Measurements from ENCODE around the gene MBLAC2.

Gene MBLAC2

DNA sequence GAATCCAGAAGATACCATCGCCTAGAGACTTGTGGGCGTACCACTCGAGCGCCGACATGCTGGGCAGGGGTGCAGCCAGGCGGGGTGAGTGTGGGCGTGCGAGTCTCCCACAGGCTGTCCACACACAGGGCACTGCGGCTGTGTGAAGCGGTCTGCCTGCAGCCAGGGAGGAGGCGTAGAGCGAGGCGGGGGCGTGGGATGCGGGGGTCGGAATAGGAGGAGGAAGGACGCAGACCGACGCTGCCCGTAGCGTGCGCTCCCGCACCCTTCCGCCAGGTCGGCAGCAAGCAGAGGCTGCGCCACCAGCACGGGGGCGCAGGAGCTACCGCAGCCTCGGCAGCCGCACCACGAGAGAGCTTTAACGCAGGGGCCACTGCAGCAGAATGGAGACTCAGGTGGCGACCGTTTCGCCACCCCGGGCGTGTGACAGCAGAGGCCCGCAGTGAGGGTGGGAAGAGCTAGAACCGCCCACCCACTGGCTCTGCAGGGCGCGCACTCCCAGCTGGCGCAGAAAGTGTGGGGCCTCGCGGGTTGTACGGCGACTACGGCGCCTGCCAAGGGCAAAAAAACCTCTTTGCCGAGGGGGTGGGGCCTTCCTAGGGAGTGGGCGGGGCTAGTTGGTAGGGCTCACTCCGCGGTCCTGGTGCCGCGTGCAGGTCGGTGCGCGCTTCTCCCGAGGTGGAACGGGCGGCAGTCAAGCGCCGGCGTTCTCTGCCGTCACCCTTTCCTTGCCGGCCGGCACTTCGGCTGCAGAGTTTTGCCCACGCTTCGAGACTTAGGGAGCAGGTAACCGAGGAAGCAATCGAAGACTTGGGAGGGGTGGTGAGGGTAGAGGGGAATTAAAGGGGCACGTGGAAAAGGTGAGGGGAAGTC lies at the start of gene MBLAC2, which contains the start of gene POLR3G:
MBLAC2 (minus strand) TSS at position 537 of the 873 bp plus-strand sequence; CDS start at position 58, 479 bp downstream.
POLR3G (plus strand) TSS at position 630 of the 873 bp plus-strand sequence. CDS start 10,704 bp downstream, outside the sequence.
- DNase-seq: peak; percentile 92 to 94

DNA sequence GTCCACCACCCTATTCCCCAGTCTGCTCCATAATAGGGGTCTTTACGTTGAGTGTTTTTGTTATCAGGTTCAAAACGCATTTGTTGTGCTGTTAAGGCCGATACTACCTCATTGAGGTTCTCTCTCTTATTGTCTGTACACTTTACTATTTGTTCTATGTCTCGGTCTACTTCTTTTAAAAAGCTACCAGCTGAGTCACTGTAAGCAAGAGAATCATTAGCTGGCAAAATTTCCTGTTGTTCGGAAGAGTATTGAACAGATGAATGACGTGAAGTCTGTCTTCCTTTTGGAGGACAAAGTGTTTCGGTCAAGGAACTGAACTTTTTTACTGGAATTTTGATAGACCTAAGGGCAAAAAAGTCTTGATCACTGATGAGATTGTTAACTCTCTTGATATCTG lies 44.5 kb upstream of the MBLAC2 start:
- DNase-seq: no peak

DNA sequence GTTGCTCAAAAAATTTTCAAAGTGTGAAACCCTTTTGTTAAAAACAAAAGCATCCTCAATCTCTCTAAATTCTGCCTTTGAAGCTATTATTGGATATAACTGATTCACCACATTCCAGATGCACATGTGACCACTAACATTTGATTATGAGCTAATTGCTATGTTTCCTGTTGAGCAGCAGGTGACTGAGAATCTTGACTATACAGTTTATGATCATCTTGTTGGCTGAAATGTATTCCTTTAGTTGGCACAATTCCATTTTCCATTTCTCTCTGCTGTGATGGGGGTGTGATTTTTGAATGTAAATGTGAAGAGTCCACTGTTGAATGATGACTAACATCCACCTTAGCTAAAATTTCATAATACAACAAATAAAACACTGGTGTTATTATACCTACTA lies 44.1 kb upstream of the MBLAC2 start:
- DNase-seq: no peak

DNA sequence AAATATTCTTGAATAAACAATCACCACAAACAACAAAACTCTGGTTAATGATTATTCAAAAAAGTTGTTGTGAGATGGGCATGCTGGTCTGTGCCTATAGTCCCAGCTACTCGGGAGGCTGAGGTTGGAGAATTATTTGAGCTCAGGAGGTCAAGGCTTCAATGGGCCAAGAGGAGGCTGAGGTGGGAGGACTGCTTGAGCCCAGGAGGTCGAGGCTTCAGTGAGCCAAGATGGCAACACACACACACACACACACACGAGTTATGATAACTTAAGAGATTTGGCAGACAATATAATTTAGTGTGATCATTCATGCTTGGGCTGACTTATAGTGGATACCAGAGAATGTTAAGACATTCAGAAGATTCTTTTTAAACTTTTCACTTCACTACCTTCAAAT lies 39.9 kb upstream of the MBLAC2 start:
- no peak for DNase-seq

DNA sequence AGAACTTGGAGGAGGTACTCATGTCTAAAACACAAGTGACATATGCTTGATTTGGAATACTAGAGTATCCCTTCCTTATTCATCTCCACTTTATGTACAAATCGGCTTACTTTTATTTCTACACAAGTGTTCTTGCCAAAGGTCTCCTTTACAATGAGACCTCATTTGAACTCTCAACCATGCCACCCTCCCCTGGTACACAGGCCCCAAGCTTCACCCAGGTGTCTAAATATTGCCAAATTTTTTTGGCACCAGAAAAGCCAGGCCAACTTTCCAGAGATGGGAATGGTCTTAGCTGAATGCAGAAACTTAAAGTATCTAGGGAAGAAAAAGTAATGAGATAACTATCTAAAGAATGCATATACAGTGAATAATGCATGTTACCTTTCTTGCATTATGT lies 35.9 kb upstream of the MBLAC2 start:
- DNase-seq: no peak

DNA sequence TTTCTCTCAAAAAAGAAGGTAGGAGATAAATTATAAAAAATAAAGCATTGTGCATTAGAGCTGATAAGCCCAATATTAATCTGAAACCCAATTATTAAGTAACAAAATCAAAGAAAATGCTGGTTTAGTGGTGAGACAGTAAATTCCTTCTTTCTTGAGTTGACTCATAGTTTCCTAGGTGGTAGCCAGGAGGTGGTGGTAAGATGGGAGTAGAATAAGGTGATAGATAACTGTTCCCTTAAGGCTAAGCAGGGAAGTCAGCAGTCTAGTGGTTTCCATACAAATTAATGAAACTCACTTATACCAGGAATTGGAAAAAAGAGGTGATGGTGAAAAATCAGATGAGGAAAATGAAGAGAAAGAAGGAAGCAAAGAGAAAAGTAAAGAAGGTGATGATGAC lies 31.6 kb upstream of the MBLAC2 start:
- no peak for DNase-seq

DNA sequence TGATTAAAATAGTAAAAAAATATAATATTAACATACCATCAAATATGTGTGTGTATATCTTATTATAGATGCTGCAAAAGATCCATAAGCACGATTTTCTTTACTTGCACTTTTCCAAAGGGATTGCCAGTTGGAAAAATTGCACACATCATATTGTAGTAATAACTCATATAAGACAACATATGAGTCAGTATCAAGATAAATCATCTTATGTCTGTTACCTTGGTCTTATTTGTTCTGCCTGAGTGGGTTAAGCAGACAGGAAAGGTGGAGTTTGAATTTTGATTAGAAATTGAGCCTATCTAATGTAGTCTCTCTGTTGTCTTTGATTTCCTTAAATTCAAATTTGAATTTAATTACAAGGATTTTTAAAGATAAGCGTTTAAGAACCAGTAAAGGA lies 30.2 kb upstream of the MBLAC2 start:
- no peak for DNase-seq

DNA sequence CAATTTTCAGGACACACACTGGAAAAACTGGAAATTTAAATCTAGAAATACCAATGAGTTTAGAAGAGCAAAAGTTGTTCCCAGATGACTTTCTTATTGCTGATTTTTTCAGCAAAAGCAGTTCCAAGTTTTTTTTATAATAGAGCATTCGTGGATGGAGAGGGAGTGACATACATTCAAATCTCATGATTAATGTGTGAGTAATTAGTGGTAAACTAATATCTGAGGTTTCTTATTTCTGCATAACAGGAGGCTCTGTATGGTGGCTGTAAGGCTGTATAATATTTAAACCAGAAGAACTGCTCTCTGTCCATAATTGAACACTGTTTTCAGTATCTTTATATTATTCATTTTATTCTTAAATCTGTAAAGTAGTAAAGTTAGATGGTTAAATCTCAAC lies 29.0 kb upstream of the MBLAC2 start:
- no peak for DNase-seq

DNA sequence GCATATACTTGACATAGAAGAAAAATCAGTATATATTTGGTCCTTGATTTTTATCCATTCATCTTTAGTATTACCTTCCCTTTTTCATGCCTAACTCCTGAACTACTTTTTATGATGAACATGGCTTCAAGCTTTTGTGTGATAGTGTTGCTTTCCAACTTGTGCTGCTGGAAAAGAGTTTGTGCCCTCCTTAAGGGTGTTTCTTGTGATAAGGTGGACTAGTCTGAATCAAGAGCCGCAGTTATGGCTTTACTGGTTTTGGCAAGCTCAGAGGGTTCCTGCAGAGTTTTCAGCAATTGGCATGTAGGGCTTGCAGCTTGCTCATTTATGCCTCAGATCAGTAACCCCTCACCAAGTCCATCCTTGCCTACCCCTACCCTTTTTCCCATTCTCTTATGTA lies 20.6 kb upstream of the MBLAC2 start:
- no peak for DNase-seq

DNA sequence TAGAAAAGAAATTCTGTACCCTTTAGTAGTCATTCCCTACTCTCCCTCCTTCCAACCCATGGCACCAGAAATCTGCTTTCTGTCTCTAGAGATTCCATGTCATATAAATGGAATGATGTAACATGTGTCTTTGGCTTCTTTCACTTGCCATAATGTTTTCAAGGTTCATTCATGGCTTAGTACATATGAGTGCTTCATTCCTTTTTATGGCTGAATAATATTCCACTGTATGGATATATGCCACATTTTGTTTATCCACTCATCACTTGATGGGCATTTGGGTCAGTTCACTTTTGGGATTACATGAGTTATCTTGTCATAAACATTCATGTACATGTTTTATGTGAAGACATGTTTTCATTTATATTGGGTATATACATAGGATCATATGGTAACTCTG lies 19.5 kb upstream of the MBLAC2 start:
- no peak for DNase-seq

DNA sequence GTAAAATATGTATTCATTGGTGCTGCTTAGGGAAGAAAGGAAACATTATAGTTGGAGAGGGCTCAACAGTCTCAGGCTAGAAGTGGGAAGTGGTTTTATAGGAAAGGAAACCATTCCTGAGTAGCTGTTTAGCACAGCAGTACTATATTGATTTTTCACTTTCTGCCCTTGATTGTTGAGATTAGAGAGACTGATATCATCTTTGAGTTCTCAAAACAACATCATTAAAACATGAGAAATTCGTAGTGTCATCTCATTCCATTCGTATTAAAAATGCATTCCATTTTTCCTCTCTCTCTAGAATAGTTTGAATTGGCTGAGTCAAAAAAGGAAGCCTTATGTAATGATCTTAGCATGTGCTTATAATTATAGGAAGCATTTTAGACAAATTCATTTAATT lies 14.2 kb upstream of the MBLAC2 start:
- DNase-seq: no peak

DNA sequence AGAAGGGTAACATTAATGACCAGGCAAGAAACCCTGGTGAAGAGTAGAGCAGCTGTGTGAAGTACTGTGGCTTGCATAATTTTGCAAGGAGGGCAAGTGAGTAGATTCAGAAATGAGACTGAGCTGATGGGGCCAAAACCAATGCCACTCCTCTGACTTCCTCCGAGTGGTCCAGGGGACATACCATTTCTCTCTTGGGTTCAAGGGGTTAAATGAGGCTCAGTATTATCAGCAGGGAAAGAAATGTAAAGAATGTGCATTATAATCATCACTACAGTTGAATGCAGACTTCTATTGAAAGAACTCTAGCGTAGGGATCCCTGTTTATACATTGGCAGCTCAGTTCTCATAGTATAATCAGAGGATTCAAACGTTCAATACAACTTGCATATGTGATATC lies 10.0 kb upstream of the MBLAC2 start:
- DNase-seq: no peak

DNA sequence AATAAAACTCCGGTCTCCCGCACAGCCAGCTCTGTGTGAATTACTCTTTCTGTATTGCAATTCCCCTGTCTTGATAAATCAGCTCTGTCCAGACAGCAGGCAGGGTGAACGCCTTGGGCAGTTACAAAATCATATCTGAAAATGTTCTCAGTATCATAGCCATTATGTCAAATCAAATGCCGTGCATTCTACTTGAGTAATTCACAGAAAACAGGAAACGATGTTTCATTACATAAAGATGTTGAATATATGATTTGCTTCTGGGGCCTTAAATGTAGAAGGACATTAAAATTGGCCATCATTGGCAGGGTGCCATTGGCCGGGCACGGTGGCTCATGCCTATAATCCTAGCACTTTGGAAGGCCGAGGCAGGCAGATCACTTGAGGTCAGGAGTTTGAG lies 8.6 kb upstream of the MBLAC2 start:
- DNase-seq: no peak

DNA sequence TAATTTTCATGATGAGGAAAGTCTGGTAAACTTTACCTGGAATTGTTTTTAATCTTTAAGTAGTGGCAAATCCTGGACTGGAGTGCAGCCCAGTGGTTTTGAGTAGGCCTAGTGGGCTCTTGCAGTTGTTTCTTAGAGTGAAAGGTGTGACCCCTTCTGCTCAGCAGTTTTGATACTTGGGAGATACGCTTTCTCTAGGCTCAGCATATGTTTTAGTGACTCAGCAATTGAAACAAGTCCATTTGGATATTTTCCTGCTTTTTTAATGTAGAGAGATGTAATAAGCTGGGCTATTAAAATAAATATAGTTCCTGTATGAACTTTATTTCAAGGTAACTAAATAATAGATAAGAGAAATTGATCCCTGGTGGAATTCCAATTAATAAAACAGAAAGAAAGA lies 6.1 kb upstream of the MBLAC2 start:
- no peak for DNase-seq

DNA sequence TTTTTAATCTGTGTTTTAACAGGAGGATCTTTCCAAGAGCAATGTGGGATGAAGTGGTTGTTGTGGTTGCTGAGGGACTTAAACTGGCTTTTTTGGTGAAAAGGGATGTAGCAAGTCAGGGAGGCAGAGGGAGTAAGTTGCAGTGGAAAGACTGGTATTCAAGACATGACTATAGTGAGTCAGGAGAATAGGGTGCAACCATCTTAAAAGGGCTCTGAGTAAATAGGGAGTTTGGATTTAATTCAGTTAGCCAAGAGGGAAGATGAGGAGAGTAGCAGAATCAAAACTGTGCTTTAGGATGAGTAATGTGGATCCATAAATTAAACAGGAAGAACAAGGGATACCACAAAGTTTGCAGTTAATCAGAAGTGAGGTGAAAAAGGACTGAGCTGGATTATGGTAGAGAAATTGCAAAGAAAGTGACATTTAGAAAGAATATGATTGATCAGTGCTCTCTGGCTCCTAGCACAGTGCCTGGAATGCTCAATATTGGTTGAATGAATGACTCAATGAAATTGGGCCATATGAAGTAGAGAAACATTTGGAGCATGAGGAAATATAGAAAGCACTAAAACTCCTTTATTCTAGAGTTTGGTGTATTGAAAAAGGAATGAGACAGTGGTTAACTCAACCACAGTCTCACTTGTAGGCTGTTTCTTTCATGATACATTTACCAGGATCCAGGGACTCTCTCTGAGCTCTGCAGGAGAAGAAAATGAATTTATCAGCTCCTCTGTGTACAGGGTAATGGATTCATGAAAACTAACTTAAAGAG lies 5.2 kb upstream of the MBLAC2 start:
- DNase-seq: no peak

DNA sequence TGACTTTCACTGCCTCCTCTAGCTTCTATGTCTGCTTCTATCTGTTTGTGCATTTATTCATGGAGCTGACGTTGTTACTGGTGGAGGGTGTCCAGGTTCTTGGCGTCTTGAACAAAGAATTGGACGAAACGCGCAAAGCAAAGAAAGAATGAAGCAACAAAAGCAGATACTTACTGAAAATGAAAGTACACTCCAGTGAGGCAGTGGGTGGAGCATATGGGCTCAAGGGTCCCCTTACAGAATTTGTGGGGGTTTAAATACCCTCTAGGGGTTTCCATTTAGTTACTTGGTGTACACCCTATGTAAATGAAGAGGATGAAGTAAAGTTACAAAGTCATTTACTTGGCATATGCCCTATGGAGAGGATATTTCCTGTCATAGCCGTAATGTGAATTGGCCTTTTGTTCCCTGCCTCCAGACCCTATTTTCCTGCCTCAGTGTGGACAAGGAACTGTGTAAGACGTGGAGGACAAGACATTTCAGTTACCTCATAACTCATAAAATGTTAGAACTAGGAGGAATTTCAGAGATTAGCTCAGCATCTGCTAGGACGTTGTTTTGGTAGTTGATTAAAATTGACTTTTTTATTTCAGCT lies 3.1 kb upstream of the MBLAC2 start:
- no peak for DNase-seq

DNA sequence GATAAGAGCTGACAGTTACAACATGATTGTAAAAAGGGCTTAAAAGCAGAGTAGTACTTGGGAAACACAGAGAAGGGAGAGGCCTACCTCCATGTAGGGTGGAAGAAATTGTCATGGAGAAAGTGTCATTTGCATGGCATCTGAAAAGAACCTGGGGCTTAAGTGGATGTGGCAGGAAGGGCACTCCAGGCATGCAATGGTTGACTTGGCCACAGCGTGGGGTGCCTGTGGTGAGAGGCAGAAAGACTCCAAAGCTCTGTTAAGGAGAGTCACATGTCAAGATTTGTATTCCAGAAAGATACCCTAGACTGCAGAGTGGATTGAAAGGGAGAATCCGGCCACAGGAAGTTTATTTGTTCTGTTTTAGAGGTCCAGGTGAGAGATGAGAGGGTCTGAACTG lies 2.5 kb upstream of the MBLAC2 start:
- no peak for DNase-seq

DNA sequence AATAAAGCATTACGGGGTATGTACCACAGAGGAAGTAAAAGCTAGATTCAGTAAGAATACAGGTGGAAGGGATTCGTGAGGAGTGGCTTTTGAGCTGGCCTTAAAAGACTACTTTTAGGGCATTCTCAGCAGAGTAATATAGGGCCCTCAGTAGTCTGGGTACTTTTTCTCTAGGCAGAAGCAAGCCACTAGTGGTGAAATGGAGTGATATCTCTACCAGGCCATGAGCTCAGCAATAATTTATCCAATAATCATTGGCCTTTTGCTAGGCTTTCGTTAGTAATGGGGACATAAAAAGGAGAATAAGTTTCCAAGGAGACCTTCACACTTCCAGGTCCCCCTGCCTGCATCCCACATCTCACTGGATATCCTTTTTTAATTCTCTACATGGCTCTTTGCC lies 1.8 kb upstream of the MBLAC2 start:
- DNase-seq: no peak

DNA sequence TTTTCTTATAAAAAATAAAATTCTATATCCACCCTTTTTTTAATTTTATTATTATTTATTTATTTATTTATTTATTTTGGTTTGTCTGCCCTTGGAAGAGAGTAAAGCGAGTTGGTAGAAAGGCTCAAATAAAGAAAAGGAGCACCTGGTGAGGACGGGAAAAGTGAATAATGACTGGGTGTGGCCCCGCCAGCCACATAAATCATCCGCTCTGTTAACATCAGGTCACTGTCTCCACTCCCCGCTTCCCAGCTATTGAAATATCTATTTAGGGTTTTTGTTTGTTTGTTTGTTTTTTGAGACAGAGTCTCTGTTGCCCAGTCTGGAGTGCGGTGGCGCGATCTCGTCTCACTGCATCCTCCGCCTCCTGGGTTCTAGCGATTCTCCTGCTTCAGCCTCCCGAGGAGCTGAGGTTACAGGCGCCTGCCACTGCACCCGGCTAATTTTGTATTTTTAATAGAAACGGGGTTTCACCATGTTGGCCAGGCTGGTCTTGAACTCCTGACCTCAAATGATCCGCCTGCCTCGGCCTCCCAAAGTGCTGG lies 937 bp upstream of the MBLAC2 start:
- DNase-seq: no peak

DNA sequence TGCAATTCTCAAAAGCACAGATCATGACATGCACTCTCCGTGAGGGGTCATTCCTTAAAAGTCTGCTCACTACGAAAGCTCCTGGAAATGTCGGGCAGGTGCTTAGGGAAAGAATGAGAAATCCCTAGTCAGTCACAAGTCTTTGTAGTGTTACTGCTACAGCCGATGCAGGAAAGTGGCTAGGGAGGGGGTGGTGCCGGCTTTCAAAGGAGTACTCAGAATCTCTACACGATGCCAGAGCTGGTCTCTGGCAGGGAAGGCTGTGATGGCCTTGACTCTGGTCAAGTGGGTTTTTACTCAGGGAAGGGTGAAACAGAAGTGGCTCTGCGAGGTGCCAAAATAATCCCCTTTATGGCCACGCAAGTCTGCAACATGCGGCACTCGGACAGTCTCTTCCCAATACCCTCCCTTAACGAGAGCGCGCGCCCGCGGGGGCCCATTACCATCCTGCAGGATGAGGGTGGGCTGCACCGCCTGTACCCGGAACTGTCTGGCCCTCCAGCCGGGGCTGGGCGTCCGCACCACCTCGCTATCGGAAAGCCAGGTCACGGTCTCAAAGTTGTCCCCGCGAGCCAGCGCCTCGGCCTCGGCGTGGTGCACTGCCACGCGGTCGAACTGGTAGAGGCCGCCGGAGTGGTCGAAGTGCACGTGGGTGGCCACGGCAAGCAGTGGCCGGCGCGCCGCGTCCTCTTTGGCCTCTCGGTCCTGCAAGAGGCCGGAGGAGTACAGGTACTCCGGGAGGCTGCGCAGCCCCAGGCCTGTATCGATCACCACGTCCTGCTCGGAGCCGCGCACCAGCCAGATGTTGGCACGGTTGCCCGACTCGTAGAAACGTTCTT lies 956 bp downstream of the MBLAC2 start:
- peak in 1 of 2 donors; percentile 31 for DNase-seq

DNA sequence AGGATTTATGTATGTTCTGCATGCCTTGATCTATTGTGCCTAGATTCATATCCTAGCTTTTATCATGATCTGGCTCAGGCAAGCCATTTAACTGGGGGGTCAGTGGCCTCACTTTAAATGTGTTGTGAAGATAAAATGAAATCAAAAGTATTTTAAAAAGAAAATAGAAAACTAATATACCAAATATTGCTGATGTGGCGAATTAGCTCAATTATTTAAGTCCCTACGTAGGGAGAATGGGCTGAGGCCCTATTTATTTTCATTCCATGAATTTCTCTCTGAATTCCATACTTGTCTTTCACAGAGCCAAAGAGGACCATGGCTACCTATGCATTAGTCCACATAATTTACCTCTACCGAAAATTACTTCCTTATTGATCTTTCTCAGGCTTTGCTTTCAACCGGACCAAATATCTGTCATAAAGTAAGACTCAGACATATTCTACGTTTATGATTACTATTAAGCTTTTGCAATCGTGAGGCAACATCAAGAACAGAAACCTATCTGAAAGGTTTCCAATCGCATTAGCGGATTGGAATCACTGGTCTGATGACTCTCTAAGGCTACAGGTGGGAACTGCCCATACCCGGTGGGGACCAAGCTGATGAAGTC lies 1.7 kb downstream of the MBLAC2 start:
- no peak for DNase-seq

DNA sequence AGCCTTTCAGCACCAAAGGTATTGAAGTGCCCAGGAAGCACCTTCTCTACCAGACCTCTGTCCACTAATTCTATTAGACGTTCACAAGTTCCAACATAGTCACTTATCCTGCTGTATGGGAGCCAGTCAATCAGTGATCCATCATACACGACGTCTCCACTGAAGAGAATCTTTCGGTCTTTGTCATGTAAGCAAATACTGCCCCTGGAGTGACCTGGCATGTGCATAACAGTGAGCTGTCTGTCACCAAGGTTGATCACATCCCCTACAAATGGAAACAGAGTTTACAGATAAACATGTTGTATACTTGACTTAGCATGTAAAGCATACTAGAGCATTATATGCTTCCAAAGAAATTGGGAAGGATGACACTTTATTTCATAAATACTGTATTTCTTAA lies 13.3 kb downstream of the MBLAC2 start:
- no peak for DNase-seq

Measured in stimulated activated CD4-positive, alpha-beta T cell treated with anti-CD3 and anti-CD28 coated beads, Interleukin-2, amount 100 ng/mL, for 48 hours (primary cell).